Measurements from ENCODE around the gene CIRBP. TPM values are rescaled to one million over a fixed set of nuclear protein-coding genes. Genes with fewer than 3 reads are reported as not detected.
"Not testable (repeated sequence)": the region's sequence is repeated elsewhere in the genome, so short reads cannot be mapped to it uniquely, and the experiment has no call there.

CIRBP gene
- total RNA-seq, 1 donor from 2014 or later: 192 TPM

GRCh38 chr19:1317274-1318003, 48.3 kb downstream of the CIRBP start:
- H3K4me1 ChIP-seq: peaks cover 11% of the 10 kb centered on the region
- intact Hi-C loops (cut with DNase I): no loop called here
- no peaks in the 10 kb centered on the region for H3K9me3 ChIP-seq
- no peak overlapping the region for H3K4me3 ChIP-seq
- TF ChIP-seq CTCF (IDR thresholded peaks at IDR 0.05) (no peak), POLR2A (IDR thresholded peaks at IDR 0.05) (no peak), POLR2AphosphoS5 (IDR thresholded peaks at IDR 0.05; ENCODE audit: insufficient read depth in 1 of 2, low read depth in 1 of 2) (no peak)
- DNase-seq (ENCODE audit: extremely low spot score in 2 of 2): no peak
- H3K27ac ChIP-seq: no peak overlapping the region
- H3K36me3 ChIP-seq: no peaks in the 10 kb centered on the region
- H3K27me3 ChIP-seq: peaks cover 6% of the 10 kb centered on the region

DNA sequence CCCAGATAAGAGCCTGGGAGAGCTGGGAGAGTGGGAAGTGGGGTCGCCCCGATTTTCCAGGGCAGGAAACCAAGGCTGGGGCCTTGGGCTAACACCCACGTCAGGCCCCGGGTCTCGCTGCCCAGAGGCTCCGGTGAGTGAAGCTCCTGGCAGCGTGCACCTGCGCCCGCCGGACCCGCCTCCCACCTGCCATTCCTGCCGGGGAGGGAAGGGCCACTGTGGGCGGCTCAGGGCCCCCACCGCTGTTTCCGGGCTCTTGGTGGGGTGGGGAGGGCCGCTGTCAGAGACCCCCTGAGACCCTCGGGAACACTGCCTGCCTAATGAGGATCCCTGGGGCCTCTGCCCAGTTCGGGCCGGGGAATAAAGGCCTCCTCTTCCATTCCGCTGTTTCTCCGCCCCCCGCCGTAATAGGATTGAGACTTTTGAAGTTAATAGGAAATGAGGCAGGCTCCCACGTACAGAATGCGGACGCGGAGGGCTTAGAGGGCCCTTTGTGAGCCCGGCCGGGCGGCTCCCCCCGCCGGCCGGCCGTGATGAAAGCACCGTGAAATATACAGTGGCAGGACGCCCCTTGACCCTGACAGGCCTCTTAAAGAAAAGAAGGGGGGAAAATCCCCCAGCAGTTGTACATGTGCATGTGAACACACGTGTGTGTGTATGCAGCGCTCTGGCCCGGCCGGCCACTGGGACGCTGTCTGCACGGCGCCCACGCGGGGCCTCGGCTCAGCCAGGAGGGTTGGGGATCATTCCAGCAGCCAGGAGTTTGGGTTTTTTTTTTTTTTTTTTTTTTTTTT, 49.7 kb downstream of the CIRBP start:
- Histone ChIP-seq H3K36me3 (no peaks in the 10 kb centered on the region), H3K9me3 (no peaks in the 10 kb centered on the region), H3K27ac (no peak overlapping the region), H3K4me1 (peaks cover 11% of the 10 kb centered on the region), H3K4me3 (no peak overlapping the region), H3K27me3 (peaks cover 6% of the 10 kb centered on the region)
- no peak for DNase-seq (ENCODE audit: extremely low spot score in 2 of 2)
- intact Hi-C loops (cut with DNase I): no loop called here
- TF ChIP-seq POLR2A (IDR thresholded peaks at IDR 0.05) (no peak), CTCF (IDR thresholded peaks at IDR 0.05) (no peak)

DNA sequence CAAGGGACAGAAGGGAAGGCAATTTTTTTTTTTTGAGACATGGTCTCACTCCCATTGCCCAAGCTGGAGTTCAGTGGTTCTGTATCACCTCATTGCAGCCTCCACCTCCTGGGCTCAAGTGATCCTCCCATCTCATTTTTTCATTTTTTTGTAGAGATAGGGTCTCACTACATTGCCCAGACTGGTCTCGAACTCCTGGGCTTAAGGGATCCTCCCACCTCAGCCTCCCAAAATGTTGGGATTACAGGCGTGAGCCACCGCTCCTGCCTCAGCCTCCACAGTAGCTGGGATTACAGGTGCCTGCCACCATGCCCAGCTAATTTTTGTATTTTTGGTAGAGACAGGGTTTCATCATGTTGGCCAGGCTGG, 51.1 kb downstream of the CIRBP start:
- H3K4me3 ChIP-seq; intact Hi-C loops (cut with DNase I); H3K27ac ChIP-seq; H3K9me3 ChIP-seq; DNase-seq (ENCODE audit: extremely low spot score in 2 of 2); H3K27me3 ChIP-seq; H3K36me3 ChIP-seq: not testable (repeated sequence)
- H3K4me1 ChIP-seq: peaks cover 20% of the 10 kb centered on the region

DNA sequence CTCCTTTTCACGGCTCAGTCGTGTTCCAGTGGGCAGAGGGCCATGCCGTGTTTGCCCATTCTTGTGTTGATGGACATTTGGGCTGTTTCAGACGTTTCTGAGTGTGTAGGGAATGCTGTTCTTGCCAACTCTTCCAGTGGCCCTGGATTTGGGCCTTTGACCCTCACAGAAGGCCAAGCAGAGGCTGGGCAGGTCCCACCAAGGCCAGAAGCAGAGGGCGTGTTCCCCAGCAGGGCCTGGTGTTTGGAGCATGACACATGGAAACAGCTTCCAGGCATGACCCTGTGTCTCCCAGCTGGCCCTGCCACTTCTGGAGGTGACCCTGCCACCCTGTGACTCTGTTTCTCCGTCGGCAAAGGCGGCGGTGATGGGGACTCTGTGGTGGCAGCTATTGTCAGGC, 52.4 kb downstream of the CIRBP start:
- H3K27ac ChIP-seq: no peak overlapping the region
- TF ChIP-seq POLR2A (IDR thresholded peaks at IDR 0.05) (no peak), CTCF (IDR thresholded peaks at IDR 0.05) (no peak), POLR2AphosphoS5 (IDR thresholded peaks at IDR 0.05; ENCODE audit: insufficient read depth in 1 of 2, low read depth in 1 of 2) (no peak)
- H3K4me1 ChIP-seq: peaks cover 15% of the 10 kb centered on the region
- H3K4me3 ChIP-seq: no peak overlapping the region
- H3K9me3 ChIP-seq: no peaks in the 10 kb centered on the region
- DNase-seq (ENCODE audit: extremely low spot score in 2 of 2): no peak
- H3K36me3 ChIP-seq: no peaks in the 10 kb centered on the region
- peaks cover 6% of the 10 kb centered on the region for H3K27me3 ChIP-seq
- intact Hi-C loops (cut with DNase I): no loop called here

DNA sequence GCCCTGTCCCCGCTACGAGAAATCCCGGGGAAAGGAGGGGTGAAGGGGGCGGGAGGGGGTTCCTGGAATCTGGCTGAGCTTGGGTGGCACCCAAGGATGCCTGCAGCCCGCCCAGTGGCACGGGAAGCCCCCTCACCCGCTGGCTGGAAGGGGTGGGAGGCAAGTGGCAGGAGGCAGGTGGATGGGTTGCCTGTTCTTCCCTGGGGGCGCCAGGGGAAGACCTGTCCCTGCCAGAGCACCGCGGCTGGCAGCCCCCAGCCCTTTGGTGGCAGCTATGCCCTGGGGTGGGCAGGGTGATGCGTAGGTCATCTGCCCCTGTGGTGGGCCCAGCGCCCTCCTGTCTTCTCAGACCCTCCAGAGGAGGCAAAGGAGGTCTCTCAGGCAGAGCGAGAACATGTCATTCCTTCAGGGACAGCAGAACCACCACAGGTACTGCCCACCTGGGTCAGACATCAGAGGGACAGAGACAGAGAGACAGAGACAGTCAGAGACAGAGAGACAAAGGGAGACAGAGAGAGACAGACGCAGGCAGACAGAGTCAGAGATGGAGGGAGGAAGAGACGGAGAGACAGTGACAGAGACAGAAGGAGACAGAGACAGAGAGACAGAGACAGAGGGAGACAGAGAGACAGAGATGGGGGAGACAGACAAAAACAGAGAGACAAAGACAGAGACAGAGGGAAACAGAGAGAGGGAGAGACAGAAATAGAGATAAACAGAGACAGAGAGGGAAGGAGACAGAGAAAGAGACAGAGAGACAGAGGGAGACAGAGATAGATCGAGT, 53.3 kb downstream of the CIRBP start:
- Histone ChIP-seq H3K9me3 (no peaks in the 10 kb centered on the region), H3K27ac (no peak overlapping the region), H3K36me3 (no peaks in the 10 kb centered on the region), H3K4me3 (no peak overlapping the region), H3K27me3 (peaks cover 6% of the 10 kb centered on the region), H3K4me1 (peaks cover 15% of the 10 kb centered on the region)
- no peak for DNase-seq (ENCODE audit: extremely low spot score in 2 of 2)
- TF ChIP-seq POLR2AphosphoS5 (IDR thresholded peaks at IDR 0.05; ENCODE audit: insufficient read depth in 1 of 2, low read depth in 1 of 2): no peak
- no peak for TF ChIP-seq POLR2A (IDR thresholded peaks at IDR 0.05)
- TF ChIP-seq CTCF (IDR thresholded peaks at IDR 0.05): no peak
- intact Hi-C loops (cut with DNase I): no loop called here

Data from vagina (tissue), 2 donors.